CD4-positive, alpha-beta memory T cell (primary cell): ENCODE measurements around the gene PRSS8. TPM values are rescaled to one million over a fixed set of nuclear protein-coding genes. Genes with fewer than 3 reads are reported as not detected.
"Not testable (repeated sequence)": the region's sequence is repeated elsewhere in the genome, so short reads cannot be mapped to it uniquely, and the experiment has no call there.

Source experiments
- CTCF ChIA-PET: fragments of 350-600 bp; sonication (Branson Sonifier 250); formaldehyde crosslinking; loops from one replicate; lab custom pipeline; 2021; ENCODE audit warnings: inconsistent platforms; ENCODE audit not compliant: partially characterized antibody; lab: Charles Lee
- POLR2A ChIA-PET: fragments of 350-600 bp; sonication (Branson Sonifier 250); formaldehyde crosslinking; loops from one replicate; lab custom pipeline; 2021; ENCODE audit not compliant: partially characterized antibody; lab: Charles Lee
- DNase-seq, 5 donors: peaks; one replicate each; pipeline versions ENCODE4 v3.0.0 to v3.0.0-alpha.2; 2020 to 2022; ENCODE audit warnings: mixed read lengths in 1 of 5
- H3K27ac ChIP-seq: one replicate; pipeline ENCODE4 v1.7.0; 2013; ENCODE audit warnings: low read depth, low read length
- H3K27me3 ChIP-seq: 2 replicates; pipeline ENCODE4 v1.7.0; 2013; ENCODE audit warnings: mild to moderate bottlenecking, low read length, moderate library complexity; ENCODE audit not compliant: insufficient read depth
- H3K36me3 ChIP-seq: 2 replicates; pipeline ENCODE4 v1.7.0; 2013; ENCODE audit warnings: mild to moderate bottlenecking, low read length, moderate library complexity; ENCODE audit not compliant: insufficient read depth
- H3K4me1 ChIP-seq: 2 replicates; pipeline ENCODE4 v1.7.0; 2013; ENCODE audit warnings: mild to moderate bottlenecking, low read length, moderate library complexity; ENCODE audit not compliant: insufficient read depth
- H3K4me3 ChIP-seq, 2 donors: one replicate each; pipeline ENCODE4 v1.7.0; 2013; ENCODE audit warnings: low read length in 2 of 2, mild to moderate bottlenecking in 1 of 2
- H3K9me3 ChIP-seq, 2 donors: one replicate each; pipeline ENCODE4 v1.7.0; 2013; ENCODE audit warnings: low read length in 2 of 2, control low read depth in 1 of 2; ENCODE audit not compliant: control insufficient read depth in 1 of 2
- H3K27ac Mint-ChIP-seq, 7 donors: one replicate each; pipeline ENCODE4 v1.8.0; 2020 to 2021; ENCODE audit warnings: mixed read lengths in 7 of 7, mild to moderate bottlenecking in 6 of 7, inconsistent platforms in 3 of 7, moderate library complexity in 3 of 7
- H3K27me3 Mint-ChIP-seq, 2 donors: one replicate each; pipeline ENCODE4 v1.8.0; 2020 to 2021; ENCODE audit warnings: mixed read lengths in 2 of 2
- H3K36me3 Mint-ChIP-seq, 2 donors: one replicate each; pipeline ENCODE4 v1.8.0; 2020 to 2021; ENCODE audit warnings: mixed read lengths in 2 of 2, inconsistent platforms in 1 of 2, mild to moderate bottlenecking in 1 of 2
- H3K4me1 Mint-ChIP-seq, 4 donors: one replicate each; pipeline ENCODE4 v1.8.0; 2020 to 2021; ENCODE audit warnings: mixed read lengths in 4 of 4, mild to moderate bottlenecking in 1 of 4
- H3K4me3 Mint-ChIP-seq, 8 donors: one replicate each; pipeline ENCODE4 v1.8.0; 2020 to 2021; ENCODE audit warnings: mixed read lengths in 8 of 8, mild to moderate bottlenecking in 7 of 8, moderate library complexity in 6 of 8, inconsistent platforms in 3 of 8
- H3K9me3 Mint-ChIP-seq, 8 donors: one replicate each; pipeline ENCODE4 v1.8.0; 2020 to 2021; ENCODE audit warnings: mixed read lengths in 8 of 8, mild to moderate bottlenecking in 5 of 8, inconsistent platforms in 3 of 8, moderate library complexity in 1 of 8
- intact Hi-C: fragments of 100-400 bp; cut with micrococcal nuclease; formaldehyde crosslinking; loops from one replicate; pipeline ENCODE4 v1.15.1; 2023
- polyA plus RNA-seq, 2 donors: library from polyadenylated mRNA; unstranded; fragments of 300-500 nt; fragmentation: Illumina TruSeq; gene quantifications; one replicate each; pipeline ENCODE4 v1.2.3, GENCODE V29; 2021
- total RNA-seq, 2 experiments: library from RNA; stranded (reverse); gene quantifications; one replicate each; pipeline ENCODE4 v1.2.3, GENCODE V29; 2021

Gene PRSS8
- total and polyA plus RNA-seq, 4 experiments from 2014 or later = 0.33 TPM; not detected in 3

DNA sequence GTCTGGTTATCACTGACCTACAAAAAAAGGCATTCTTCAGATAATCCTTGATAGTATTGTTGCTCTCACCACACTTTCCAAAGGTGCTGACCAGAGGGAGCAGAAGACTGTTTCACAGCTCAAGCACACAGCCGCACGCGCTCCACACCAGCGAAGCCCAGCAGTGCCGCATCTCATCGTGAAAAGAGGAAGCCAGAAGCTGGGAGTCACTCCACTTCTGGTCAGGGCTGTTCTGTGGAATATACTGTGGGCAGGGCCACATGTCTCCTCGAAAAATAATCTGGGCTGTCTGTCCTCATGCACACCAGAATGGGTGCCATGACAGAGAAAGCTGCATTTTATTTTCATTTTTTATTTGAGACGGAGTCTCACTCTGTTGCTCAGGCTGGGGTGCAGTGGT, 21.6 kb upstream of the PRSS8 start:
- H3K4me1 Mint-ChIP-seq = peaks cover 0 to 8% (median 3%) of the 10 kb centered on the region in 4 donors
- no peak overlapping the region for H3K4me3 ChIP-seq
- H3K27ac ChIP-seq = no peak overlapping the region
- no peaks in the 10 kb centered on the region for H3K36me3 Mint-ChIP-seq
- H3K27me3 ChIP-seq = no peaks in the 10 kb centered on the region
- intact Hi-C loops = loop anchor here (5.0 kb wide), 1 partner anchor 710 kb away; no protein-coding TSS in a partner anchor
- H3K9me3 Mint-ChIP-seq = no peaks in the 10 kb centered on the region
- ChIA-PET POLR2A (interaction anchor here (0.7 to 2.7 kb wide), 2 partner anchors 15 to 150 kb away, joined by 3 to 8 read pairs; no protein-coding TSS in a partner anchor), CTCF (interaction anchor here (1.5 to 7.6 kb wide), 2 partner anchors 11 to 14 kb away, joined by 3 to 35 read pairs; no protein-coding TSS in a partner anchor)
- no peaks in the 10 kb centered on the region for H3K36me3 ChIP-seq
- H3K4me3 Mint-ChIP-seq = peak overlapping the region in 2 of 8 donors; percentile 8 to 43
- DNase-seq = no peak
- H3K27me3 Mint-ChIP-seq = peaks cover 0 to 2% of the 10 kb centered on the region in 2 donors
- H3K9me3 ChIP-seq = no peaks in the 10 kb centered on the region
- H3K27ac Mint-ChIP-seq = peak overlapping the region in 2 of 7 donors; percentile 31 to 55
- no peaks in the 10 kb centered on the region for H3K4me1 ChIP-seq

DNA sequence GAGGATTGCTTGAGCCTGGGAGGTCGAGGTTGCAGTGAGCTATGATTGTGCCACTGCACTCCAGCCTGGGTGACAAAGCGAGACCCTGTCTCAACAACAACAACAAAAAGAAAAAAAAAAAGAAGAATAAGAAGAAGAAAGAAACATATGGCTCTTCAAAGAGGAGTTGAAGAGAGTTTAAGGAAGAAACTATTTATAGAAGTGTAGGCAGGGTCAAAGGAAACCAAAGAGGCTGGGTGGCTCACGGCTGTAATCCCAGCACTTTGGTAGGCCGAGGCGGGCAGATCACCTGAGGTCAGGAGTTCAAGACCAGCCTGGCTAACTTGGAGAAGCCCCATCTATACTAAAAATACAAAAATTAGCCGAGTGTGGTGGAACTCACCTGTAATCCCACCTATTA, 15.4 kb upstream of the PRSS8 start:
- POLR2A ChIA-PET = not testable (repeated sequence)

DNA sequence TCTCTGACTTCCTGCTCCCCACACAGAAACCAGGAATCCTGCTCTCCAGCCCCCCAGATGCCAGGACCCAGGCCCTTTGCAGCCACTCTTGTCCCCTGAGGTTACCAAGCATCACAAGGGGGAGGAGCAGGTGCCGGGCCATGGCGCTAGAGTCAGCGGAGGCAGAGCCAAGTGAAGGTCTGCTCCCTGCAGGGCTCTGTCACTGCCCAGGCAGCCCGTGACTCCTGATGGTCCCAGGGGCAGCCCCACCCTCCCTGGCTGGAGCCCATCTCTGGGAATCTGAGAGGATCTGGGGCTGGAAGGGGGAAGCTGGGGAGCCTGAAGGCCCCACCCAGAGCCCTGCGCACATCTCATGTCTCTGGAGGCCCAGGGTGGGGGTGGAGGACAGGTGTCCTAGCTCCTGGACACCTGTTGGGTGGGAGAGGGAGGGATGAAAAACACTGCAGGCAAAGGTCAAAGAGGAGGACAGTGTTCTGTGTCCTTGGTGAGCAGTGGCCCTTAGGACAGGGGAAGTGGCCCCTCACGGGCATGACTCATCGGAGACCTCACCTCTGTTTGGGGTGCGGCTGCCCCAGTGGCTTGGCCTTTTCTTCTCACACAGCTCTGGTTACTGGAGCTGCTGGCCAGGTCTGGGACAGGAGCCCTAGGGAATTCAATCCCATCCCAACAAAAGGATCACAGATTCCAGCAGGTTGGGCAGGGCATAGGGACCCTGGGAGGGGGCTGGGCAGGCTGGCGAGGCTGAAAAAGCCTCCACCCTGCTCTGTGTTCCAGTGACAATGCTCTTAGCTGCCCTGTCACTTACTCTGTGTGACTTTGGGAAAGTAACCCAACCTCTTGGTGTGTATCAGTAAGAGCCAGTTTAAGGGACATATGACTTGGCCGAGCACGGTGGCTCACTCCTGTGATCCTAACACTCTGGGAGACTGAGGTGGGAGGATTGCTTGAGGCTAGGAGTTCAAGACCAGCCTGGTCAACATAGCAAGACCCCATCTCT, 14.7 kb upstream of the PRSS8 start, which contains the start of gene PRSS36:
Gene PRSS36 (minus strand): TSS at position 173 of the 997 bp plus-strand sequence. CDS start 31 bp downstream, at position 142.
- ChIA-PET CTCF (interaction anchor here (1.0 kb wide), 1 partner anchor 166 kb away, joined by 3 read pairs; no protein-coding TSS in a partner anchor), POLR2A (interaction anchor here (0.7 kb wide), 1 partner anchor 30 kb away, joined by 3 read pairs; the partner anchor contains the start of gene FUS)
- intact Hi-C loops = no loop called here
- no peak within 1 kb of the TSS for H3K27ac ChIP-seq
- H3K36me3 Mint-ChIP-seq = no peaks in the 10 kb centered on the region
- no peaks in the 10 kb centered on the region for H3K4me1 ChIP-seq
- H3K9me3 Mint-ChIP-seq = no peaks in the 10 kb centered on the region
- no peak for DNase-seq
- no peaks in the 10 kb centered on the region for H3K27me3 ChIP-seq
- no peak within 1 kb of the TSS for H3K4me3 Mint-ChIP-seq
- no peak within 1 kb of the TSS for H3K4me3 ChIP-seq
- no peaks in the 10 kb centered on the region for H3K36me3 ChIP-seq
- peak within 1 kb of the TSS in 1 of 7 donors; percentile 15 for H3K27ac Mint-ChIP-seq
- no peaks in the 10 kb centered on the region for H3K9me3 ChIP-seq
- peaks cover 2% of the 10 kb centered on the region in 2 donors for H3K27me3 Mint-ChIP-seq
- H3K4me1 Mint-ChIP-seq = no peaks in the 10 kb centered on the region

More for the DNA sequence above, 15.4 kb upstream of the PRSS8 start:
- H3K9me3 Mint-ChIP-seq, H3K27me3 Mint-ChIP-seq, H3K4me1 Mint-ChIP-seq, H3K27me3 ChIP-seq, H3K9me3 ChIP-seq, H3K4me3 ChIP-seq, H3K36me3 ChIP-seq, DNase-seq, H3K36me3 Mint-ChIP-seq, H3K27ac ChIP-seq, H3K4me1 ChIP-seq, intact Hi-C loops, H3K4me3 Mint-ChIP-seq: not testable (repeated sequence)
- CTCF ChIA-PET = interaction anchor here (1.0 kb wide), 1 partner anchor 167 kb away, joined by 3 read pairs; no protein-coding TSS in a partner anchor
- H3K27ac Mint-ChIP-seq = peak overlapping the region in 1 of 7 donors; percentile 37

DNA sequence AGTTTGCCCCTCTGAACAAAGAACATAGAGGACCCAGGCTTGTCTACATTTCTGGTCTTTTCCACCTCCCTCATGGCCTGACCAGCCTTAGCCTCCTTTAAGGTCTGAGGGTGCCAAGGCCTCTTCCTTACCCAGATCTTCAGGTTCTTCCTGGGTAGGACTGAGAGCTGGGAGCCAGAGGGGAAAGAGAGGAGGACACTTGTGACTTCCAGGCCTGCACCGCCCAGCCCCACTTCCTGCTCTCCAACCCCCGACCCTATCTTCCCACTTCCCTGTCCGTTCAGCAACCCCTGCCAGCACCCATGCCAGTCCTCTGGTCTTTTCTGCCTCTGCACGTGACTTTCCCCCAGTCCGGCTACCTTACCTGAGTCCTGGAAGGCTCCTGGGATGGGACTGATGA, 13.8 kb upstream of the PRSS8 start:
- Histone ChIP-seq H3K27me3 (no peaks in the 10 kb centered on the region), H3K36me3 (no peaks in the 10 kb centered on the region), H3K27ac (no peak overlapping the region), H3K4me1 (no peaks in the 10 kb centered on the region), H3K9me3 (no peaks in the 10 kb centered on the region), H3K4me3 (no peak overlapping the region)
- Mint-ChIP-seq H3K27ac (peak overlapping the region in 1 of 7 donors; percentile 15), H3K27me3 (peaks cover 0 to 2% of the 10 kb centered on the region in 2 donors), H3K4me1 (no peaks in the 10 kb centered on the region), H3K4me3 (no peak overlapping the region), H3K36me3 (no peaks in the 10 kb centered on the region), H3K9me3 (no peaks in the 10 kb centered on the region)
- POLR2A ChIA-PET = interaction anchor here (0.7 kb wide), 1 partner anchor 31 kb away, joined by 3 read pairs; the partner anchor contains the start of gene FUS
- DNase-seq = no peak
- intact Hi-C loops = no loop called here
- CTCF ChIA-PET = no interaction called here

DNA sequence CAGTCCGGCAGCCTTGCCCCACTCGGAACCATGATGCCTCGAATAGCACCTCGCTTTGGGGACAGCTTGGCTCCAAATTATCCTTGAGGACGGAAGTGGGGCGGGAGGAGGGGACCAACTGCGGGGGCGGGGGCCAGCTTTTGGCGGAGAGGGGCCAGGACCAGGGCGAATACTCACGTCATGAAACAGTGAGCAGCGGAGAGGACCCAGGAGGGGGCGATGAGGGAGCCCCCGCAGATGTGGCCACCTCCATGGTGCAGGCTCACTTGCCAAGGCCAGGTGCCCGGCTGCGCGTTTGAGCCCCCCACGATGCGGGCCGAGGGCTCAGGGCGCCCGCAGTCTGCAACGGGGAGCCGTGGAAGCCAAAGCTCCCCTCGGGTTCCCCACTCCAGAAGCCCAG, 13.4 kb upstream of the PRSS8 start:
- Mint-ChIP-seq H3K9me3 (no peaks in the 10 kb centered on the region), H3K4me1 (peaks cover 0 to 2% (median under 1%) of the 10 kb centered on the region in 4 donors), H3K27ac (no peak overlapping the region), H3K27me3 (peaks cover 0 to 2% of the 10 kb centered on the region in 2 donors), H3K36me3 (no peaks in the 10 kb centered on the region), H3K4me3 (no peak overlapping the region)
- H3K27ac ChIP-seq = no peak overlapping the region
- POLR2A ChIA-PET = no interaction called here
- intact Hi-C loops = no loop called here
- CTCF ChIA-PET = no interaction called here
- DNase-seq = no peak
- no peaks in the 10 kb centered on the region for H3K9me3 ChIP-seq
- H3K4me1 ChIP-seq = no peaks in the 10 kb centered on the region
- no peaks in the 10 kb centered on the region for H3K36me3 ChIP-seq
- H3K4me3 ChIP-seq = no peak overlapping the region
- H3K27me3 ChIP-seq = no peaks in the 10 kb centered on the region

DNA sequence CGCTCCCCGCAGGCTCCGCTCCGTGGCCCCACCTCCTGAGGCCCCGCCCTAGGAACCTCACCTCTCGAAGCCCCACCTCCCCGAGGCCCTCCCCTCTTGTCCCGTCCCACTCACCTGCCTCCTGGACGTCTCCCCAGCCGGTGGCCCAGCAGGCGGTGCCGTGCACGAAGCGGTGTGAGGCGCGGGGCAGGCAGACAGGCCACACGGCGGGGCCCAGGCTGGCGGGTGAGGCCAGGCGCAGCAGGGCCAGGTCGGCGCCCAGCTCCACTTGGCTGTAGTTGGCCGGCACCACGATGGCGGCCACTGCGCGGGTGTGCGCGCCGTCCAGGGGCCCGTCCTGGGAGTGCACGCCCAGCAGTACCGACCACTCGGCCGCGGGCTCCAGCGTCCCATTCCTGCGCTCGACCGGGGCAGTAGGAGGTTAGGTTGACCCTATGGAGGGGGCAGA, 12.8 kb upstream of the PRSS8 start:
- no peaks in the 10 kb centered on the region for H3K9me3 ChIP-seq
- Mint-ChIP-seq H3K4me3 (no peak overlapping the region), H3K27ac (no peak overlapping the region), H3K9me3 (no peaks in the 10 kb centered on the region), H3K27me3 (peaks cover 0 to 2% of the 10 kb centered on the region in 2 donors), H3K36me3 (no peaks in the 10 kb centered on the region), H3K4me1 (peaks cover 0 to 7% (median 3%) of the 10 kb centered on the region in 4 donors)
- ChIA-PET CTCF (no interaction called here), POLR2A (no interaction called here)
- no peaks in the 10 kb centered on the region for H3K27me3 ChIP-seq
- H3K4me3 ChIP-seq = no peak overlapping the region
- H3K27ac ChIP-seq = no peak overlapping the region
- no peaks in the 10 kb centered on the region for H3K4me1 ChIP-seq
- H3K36me3 ChIP-seq = no peaks in the 10 kb centered on the region
- intact Hi-C loops = no loop called here
- no peak for DNase-seq

DNA sequence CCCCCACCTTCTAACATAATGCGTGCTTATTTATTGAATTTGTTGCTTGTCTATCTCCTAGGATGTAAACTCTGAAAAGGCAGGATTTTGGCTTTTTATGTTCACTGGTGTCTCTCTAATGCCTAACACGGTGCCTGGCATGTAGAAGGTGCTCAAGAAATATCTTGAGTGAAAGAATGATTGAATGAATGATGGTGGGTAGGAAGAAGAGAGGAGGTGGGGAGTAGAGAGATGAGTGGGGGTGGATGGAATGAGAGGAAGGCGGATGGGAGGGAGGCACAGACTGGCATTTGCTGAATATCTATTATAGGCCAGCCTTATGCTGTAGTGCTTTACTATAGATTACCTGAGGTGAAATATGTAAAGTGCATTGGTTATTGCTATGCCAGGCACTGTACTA, 12.0 kb upstream of the PRSS8 start:
- peaks cover 7% of the 10 kb centered on the region for H3K4me1 ChIP-seq
- Mint-ChIP-seq H3K27ac (peak overlapping the region in 1 of 7 donors; percentile 8), H3K4me3 (no peak overlapping the region), H3K9me3 (no peaks in the 10 kb centered on the region), H3K4me1 (peaks cover 0 to 7% (median 3%) of the 10 kb centered on the region in 4 donors), H3K36me3 (no peaks in the 10 kb centered on the region), H3K27me3 (peaks cover 0 to 2% of the 10 kb centered on the region in 2 donors)
- no peaks in the 10 kb centered on the region for H3K27me3 ChIP-seq
- ChIA-PET POLR2A (no interaction called here), CTCF (no interaction called here)
- intact Hi-C loops = no loop called here
- H3K36me3 ChIP-seq = no peaks in the 10 kb centered on the region
- H3K4me3 ChIP-seq = no peak overlapping the region
- H3K27ac ChIP-seq = no peak overlapping the region
- DNase-seq = no peak
- H3K9me3 ChIP-seq = no peaks in the 10 kb centered on the region
